GM12872 (cell line): Measurements from ENCODE around the gene CTCFL.

Experiments used
- CTCF ChIP-seq: IDR thresholded peaks from 3 replicates; pipeline ENCODE4 v1.5.1; 2011; ENCODE audit warnings: low read depth, mild to moderate bottlenecking, low read length, moderate library complexity; ENCODE audit not compliant: insufficient read depth

The CTCFL gene

GRCh38 chr20:57485770-57486169 lies 39.2 kb downstream of the CTCFL start:
- TF ChIP-seq CTCF, result no peak

- TF ChIP-seq CTCF, result no peak
These were observed 40.2 kb downstream of the CTCFL start for GRCh38 chr20:57484772-57485171.

- TF ChIP-seq CTCF, result no peak
These were observed 41.5 kb downstream of the CTCFL start for GRCh38 chr20:57483287-57484050.

- TF ChIP-seq CTCF, result no peak
These were observed 42.1 kb downstream of the CTCFL start for GRCh38 chr20:57482796-57483195.

- peak; percentile 34; the same call in 1 of the 3 replicates for TF ChIP-seq CTCF
These were observed 42.8 kb downstream of the CTCFL start for GRCh38 chr20:57482148-57482547.

GRCh38 chr20:57481281-57481711 lies 43.6 kb downstream of the CTCFL start:
- no peak for TF ChIP-seq CTCF

- no peak for TF ChIP-seq CTCF
These were observed 44.3 kb downstream of the CTCFL start for GRCh38 chr20:57480444-57481160.
